BJ (cell line): Measurements from ENCODE around the gene AK4. TPM values are rescaled to one million over a fixed set of nuclear protein-coding genes. Genes with fewer than 3 reads are reported as not detected.

Experiments used
- CTCF ChIA-PET: fragments of 350-600 bp; formaldehyde crosslinking; extraction: SDS; loops from one replicate; lab custom pipeline; 2021; ENCODE audit warnings: antibody characterized with exemption, inconsistent platforms; lab: Yijun Ruan, JAX
- POLR2A ChIA-PET: fragments of 300-600 bp; sonication (Branson Sonifier 250); formaldehyde crosslinking; extraction: SDS; loops from one replicate; lab custom pipeline; 2021; ENCODE audit warnings: antibody characterized with exemption; lab: Charles Lee
- DNase-seq: peaks from one replicate; pipeline ENCODE4 v3.0.0-alpha.2; 2011; ENCODE audit warnings: low read depth
- H3K27me3 ChIP-seq: 2 replicates; pipeline ENCODE4 v1.6.0; 2011; ENCODE audit warnings: low read length; ENCODE audit not compliant: control insufficient read depth, insufficient read depth
- H3K36me3 ChIP-seq: 2 replicates; pipeline ENCODE4 v1.5.1; 2011; ENCODE audit warnings: low read length; ENCODE audit not compliant: control insufficient read depth, insufficient read depth
- H3K4me3 ChIP-seq: 2 replicates; pipeline ENCODE4 v1.5.1; 2011; ENCODE audit warnings: low read depth, mild to moderate bottlenecking, control low read depth, low read length
- CTCF ChIP-seq: IDR thresholded peaks from 2 replicates; pipeline ENCODE4 v1.5.1; 2011; ENCODE audit warnings: low read depth, mild to moderate bottlenecking, control low read depth, inconsistent platforms, low read length, moderate library complexity; ENCODE audit not compliant: insufficient read depth
- polyA plus RNA-seq: library from polyadenylated mRNA; depleted of rRNA; stranded (reverse); fragments of >200 nt; gene quantifications from 2 replicates; pipeline ENCODE4 v1.2.3, GENCODE V29; 2011

Gene AK4
- polyA plus RNA-seq, 1 experiment = 11.9 TPM

- H3K27me3 ChIP-seq = peaks cover 3% of the 10 kb centered on the region
- no peak for TF ChIP-seq CTCF
- no peaks in the 10 kb centered on the region for H3K36me3 ChIP-seq
- ChIA-PET POLR2A (no interaction called here), CTCF (interaction anchor here (0.6 to 1.8 kb wide), 2 partner anchors 23 to 88 kb away, joined by 3 to 4 read pairs; no protein-coding TSS in a partner anchor)
- DNase-seq = no peak
- H3K4me3 ChIP-seq = peak overlapping the region; percentile 73
These were observed 402 bp upstream of the AK4 start for GRCh38 chr1:65147424-65148177.

- POLR2A ChIA-PET = no interaction called here
- Histone ChIP-seq H3K36me3 (no peaks in the 10 kb centered on the region), H3K4me3 (peak overlapping the region; percentile 73), H3K27me3 (peaks cover 3% of the 10 kb centered on the region)
- no peak for TF ChIP-seq CTCF
- CTCF ChIA-PET = interaction anchor here (1.0 to 1.8 kb wide), 4 partner anchors 9 to 89 kb away, joined by 3 to 4 read pairs (median 4); no protein-coding TSS in a partner anchor
- no peak for DNase-seq
These were observed 746 bp downstream of the AK4 start for GRCh38 chr1:65148548-65149350.

GRCh38 chr1:65149351-65150107, 1.5 kb downstream of the AK4 start:
- no peak for TF ChIP-seq CTCF

GRCh38 chr1:65150108-65150463, 2.1 kb downstream of the AK4 start:
- ChIA-PET POLR2A (no interaction called here), CTCF (interaction anchor here (0.7 to 1.3 kb wide), 5 partner anchors 7 to 59 kb away, joined by 3 to 6 read pairs (median 3); no protein-coding TSS in a partner anchor)
- Histone ChIP-seq H3K27me3 (peaks cover 3% of the 10 kb centered on the region), H3K4me3 (no peak overlapping the region), H3K36me3 (no peaks in the 10 kb centered on the region)
- no peak for TF ChIP-seq CTCF
- no peak for DNase-seq

More at GRCh38 chr1:65149351-65150107, 1.5 kb downstream of the AK4 start:
- POLR2A ChIA-PET = no interaction called here
- CTCF ChIA-PET = interaction anchor here (0.7 to 1.8 kb wide), 5 partner anchors 8 to 89 kb away, joined by 3 to 4 read pairs (median 3); no protein-coding TSS in a partner anchor
- no peaks in the 10 kb centered on the region for H3K36me3 ChIP-seq
- peak overlapping the region; percentile 73 for H3K4me3 ChIP-seq
- peaks cover 3% of the 10 kb centered on the region for H3K27me3 ChIP-seq
- DNase-seq = no peak
